ENCODE measurements around the gene PDE4D. TPM values are rescaled to one million over a fixed set of nuclear protein-coding genes. Genes with fewer than 3 reads are reported as not detected.

Gene PDE4D
- total and polyA plus RNA-seq, 2 donors (not counting 1 experiment from before 2014, with no cell fraction given) = 14.9 to 171 TPM

DNA sequence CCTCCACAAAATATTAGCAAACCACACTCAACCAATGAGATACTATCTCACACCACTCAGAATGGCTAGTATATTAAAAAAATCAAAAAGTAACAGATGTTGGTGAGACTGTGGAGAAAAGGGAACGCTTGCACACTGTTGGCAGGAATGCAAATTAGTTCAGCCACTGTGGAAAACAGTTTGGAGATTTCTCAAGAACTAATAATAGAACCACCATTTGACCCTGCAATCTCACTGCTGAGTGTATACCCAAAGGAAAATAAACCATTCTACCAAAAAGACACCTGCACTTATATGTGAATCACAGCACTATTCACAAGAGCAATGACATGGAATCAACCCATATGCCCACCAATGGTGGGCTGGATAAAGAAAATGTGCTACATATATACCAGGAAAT lies 393.5 kb downstream of the PDE4D start:
- DNase-seq (no peak), ATAC-seq (ENCODE audit: low read depth) (no peak)
- TF ChIP-seq, protein P1, sequence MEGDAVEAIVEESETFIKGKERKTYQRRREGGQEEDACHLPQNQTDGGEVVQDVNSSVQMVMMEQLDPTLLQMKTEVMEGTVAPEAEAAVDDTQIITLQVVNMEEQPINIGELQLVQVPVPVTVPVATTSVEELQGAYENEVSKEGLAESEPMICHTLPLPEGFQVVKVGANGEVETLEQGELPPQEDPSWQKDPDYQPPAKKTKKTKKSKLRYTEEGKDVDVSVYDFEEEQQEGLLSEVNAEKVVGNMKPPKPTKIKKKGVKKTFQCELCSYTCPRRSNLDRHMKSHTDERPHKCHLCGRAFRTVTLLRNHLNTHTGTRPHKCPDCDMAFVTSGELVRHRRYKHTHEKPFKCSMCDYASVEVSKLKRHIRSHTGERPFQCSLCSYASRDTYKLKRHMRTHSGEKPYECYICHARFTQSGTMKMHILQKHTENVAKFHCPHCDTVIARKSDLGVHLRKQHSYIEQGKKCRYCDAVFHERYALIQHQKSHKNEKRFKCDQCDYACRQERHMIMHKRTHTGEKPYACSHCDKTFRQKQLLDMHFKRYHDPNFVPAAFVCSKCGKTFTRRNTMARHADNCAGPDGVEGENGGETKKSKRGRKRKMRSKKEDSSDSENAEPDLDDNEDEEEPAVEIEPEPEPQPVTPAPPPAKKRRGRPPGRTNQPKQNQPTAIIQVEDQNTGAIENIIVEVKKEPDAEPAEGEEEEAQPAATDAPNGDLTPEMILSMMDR (IDR thresholded peaks at IDR 0.05) = no peak
- TF ChIP-seq EZH2 (IDR thresholded peaks at IDR 0.05; ENCODE audit: borderline replicate concordance, insufficient read depth, low read depth, low read length, poor library complexity, severe bottlenecking) = no peak
- no peak overlapping the region for H2AFZ ChIP-seq (ENCODE audit: insufficient read depth, low read depth, low read length, poor library complexity, severe bottlenecking)
- no peak overlapping the region for H3K27ac Mint-ChIP-seq
- no peak overlapping the region for H3K4me2 ChIP-seq (replicated peaks; ENCODE audit: low read depth, low read length, poor library complexity, severe bottlenecking)
- no peaks in the 10 kb centered on the region for H3K79me2 ChIP-seq (ENCODE audit: control insufficient read depth, insufficient read depth, low read length)
- intact Hi-C loops (cut with micrococcal nuclease) = loop anchor here (10.0 kb wide), 1 partner anchor 315 kb away; no protein-coding TSS in a partner anchor
- no peak overlapping the region for H3K27ac ChIP-seq (ENCODE audit: low read length in 2 of 2)
- no peaks in the 10 kb centered on the region for H4K20me1 ChIP-seq (ENCODE audit: control insufficient read depth, insufficient read depth, low read length, poor library complexity, severe bottlenecking)
- H3K4me3 Mint-ChIP-seq = no peak overlapping the region
- ChIA-PET CTCF (interaction anchor here (0.7 kb wide), 1 partner anchor 332 kb away, joined by 5 read pairs; no protein-coding TSS in a partner anchor), POLR2A (interaction anchor here (0.6 kb wide), 1 partner anchor 50 kb away, joined by 3 read pairs; no protein-coding TSS in a partner anchor)
- no peaks in the 10 kb centered on the region for H3K27me3 ChIP-seq (replicated peaks in 1 of 4; ENCODE audit: control extremely low read depth in 1 of 4, control insufficient read depth in 3 of 4, insufficient read depth in 4 of 4, low read length in 3 of 4)
- no peaks in the 10 kb centered on the region for H3K9me3 Mint-ChIP-seq (ENCODE audit: insufficient read depth)
- H3K36me3 ChIP-seq (replicated peaks in 1 of 2; ENCODE audit: control extremely low read depth in 1 of 2, control insufficient read depth in 1 of 2, extremely low read depth in 1 of 2, insufficient read depth in 2 of 2, low read length in 1 of 2) = no peaks in the 10 kb centered on the region
- no peaks in the 10 kb centered on the region for H3K4me1 ChIP-seq (ENCODE audit: control insufficient read depth in 2 of 2, insufficient read depth in 2 of 2, low read length in 2 of 2)
- H3K27me3 Mint-ChIP-seq = peaks cover 5% of the 10 kb centered on the region
- no peak overlapping the region for H3K4me3 ChIP-seq (ENCODE audit: control extremely low read depth in 1 of 5, extremely low read depth in 1 of 5, insufficient read depth in 1 of 5, low read depth in 2 of 5, low read length in 4 of 5)
- peaks cover 14% of the 10 kb centered on the region for H3K4me1 Mint-ChIP-seq
- H3K9ac ChIP-seq (ENCODE audit: low read length) = no peak overlapping the region
- H3K9me3 ChIP-seq (ENCODE audit: control extremely low read depth in 1 of 3, control insufficient read depth in 2 of 3, insufficient read depth in 1 of 3, low read length in 2 of 3) = no peaks in the 10 kb centered on the region
- no CpG with 5 or more reads among the region's 1 CpG for WGBS (ENCODE audit: insufficient coverage)

DNA sequence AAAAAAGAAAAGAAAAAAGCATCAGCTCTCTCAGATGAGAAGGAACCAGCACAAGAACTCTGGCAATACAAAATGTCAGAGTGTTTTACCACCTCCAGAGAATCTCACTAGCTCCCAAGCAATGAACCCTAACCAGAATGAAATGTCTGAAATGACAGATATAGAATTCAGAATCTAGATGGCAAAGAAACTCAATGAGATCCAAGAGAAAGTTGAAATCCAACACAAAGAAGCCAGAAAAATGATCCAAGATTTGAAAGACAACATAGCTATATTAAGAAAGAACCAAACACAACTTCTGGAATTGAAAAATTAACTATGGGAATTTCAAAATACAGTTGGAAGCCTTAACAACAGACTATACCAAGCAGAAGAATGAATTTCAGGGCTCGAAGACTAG lies 396.3 kb downstream of the PDE4D start:
- H3K27ac ChIP-seq (ENCODE audit: low read length in 2 of 2) = no peak overlapping the region
- H3K4me1 ChIP-seq (ENCODE audit: control insufficient read depth in 2 of 2, insufficient read depth in 2 of 2, low read length in 2 of 2) = no peaks in the 10 kb centered on the region
- peaks cover 14% of the 10 kb centered on the region for H3K4me1 Mint-ChIP-seq
- WGBS (ENCODE audit: insufficient coverage) = no CpG with 5 or more reads among the region's 1 CpG
- DNase-seq (no peak), ATAC-seq (ENCODE audit: low read depth) (no peak)
- no peak for TF ChIP-seq EZH2 (IDR thresholded peaks at IDR 0.05; ENCODE audit: borderline replicate concordance, insufficient read depth, low read depth, low read length, poor library complexity, severe bottlenecking)
- TF ChIP-seq, protein P1 (IDR thresholded peaks at IDR 0.05) = no peak
- no peak overlapping the region for H3K27ac Mint-ChIP-seq
- ChIA-PET CTCF (interaction anchor here (0.6 to 4.4 kb wide), 2 partner anchors 9 to 295 kb away, joined by 3 to 27 read pairs; no protein-coding TSS in a partner anchor), POLR2A (no interaction called here)
- H3K27me3 ChIP-seq (replicated peaks in 1 of 4; ENCODE audit: control extremely low read depth in 1 of 4, control insufficient read depth in 3 of 4, insufficient read depth in 4 of 4, low read length in 3 of 4) = no peaks in the 10 kb centered on the region
- no peaks in the 10 kb centered on the region for H3K9me3 Mint-ChIP-seq (ENCODE audit: insufficient read depth)
- no peak overlapping the region for H3K4me3 ChIP-seq (ENCODE audit: control extremely low read depth in 1 of 5, extremely low read depth in 1 of 5, insufficient read depth in 1 of 5, low read depth in 2 of 5, low read length in 4 of 5)
- intact Hi-C loops (cut with micrococcal nuclease) = no loop called here
- H3K36me3 ChIP-seq (replicated peaks in 1 of 2; ENCODE audit: control extremely low read depth in 1 of 2, control insufficient read depth in 1 of 2, extremely low read depth in 1 of 2, insufficient read depth in 2 of 2, low read length in 1 of 2) = no peaks in the 10 kb centered on the region
- no peak overlapping the region for H3K9ac ChIP-seq (ENCODE audit: low read length)
- no peaks in the 10 kb centered on the region for H3K79me2 ChIP-seq (ENCODE audit: control insufficient read depth, insufficient read depth, low read length)
- no peak overlapping the region for H3K4me3 Mint-ChIP-seq
- H3K4me2 ChIP-seq (replicated peaks; ENCODE audit: low read depth, low read length, poor library complexity, severe bottlenecking) = no peak overlapping the region
- no peaks in the 10 kb centered on the region for H3K9me3 ChIP-seq (ENCODE audit: control extremely low read depth in 1 of 3, control insufficient read depth in 2 of 3, insufficient read depth in 1 of 3, low read length in 2 of 3)
- H3K27me3 Mint-ChIP-seq = peaks cover 5% of the 10 kb centered on the region
- H2AFZ ChIP-seq (ENCODE audit: insufficient read depth, low read depth, low read length, poor library complexity, severe bottlenecking) = no peak overlapping the region
- no peaks in the 10 kb centered on the region for H4K20me1 ChIP-seq (ENCODE audit: control insufficient read depth, insufficient read depth, low read length, poor library complexity, severe bottlenecking)
